Adrenal gland (tissue), 12 donors: Measurements from ENCODE around the gene HSBP1L1. TPM values are rescaled to one million over a fixed set of nuclear protein-coding genes. Genes with fewer than 3 reads are reported as not detected.

Source experiments
- DNase-seq, 7 donors: peaks; one replicate each; pipeline ENCODE4 v3.0.0-alpha.2; 2019 to 2020
- H3K27ac ChIP-seq, 5 donors: fragments of 200-600 bp; sonication (generic) in 4 of 5; 1 replicate in 3 of 5; 2 replicates in 2 of 5; pipeline versions ENCODE4 v1.5.1 to v1.8.0; 2016 to 2020; ENCODE audit warnings: mild to moderate bottlenecking in 1 of 5
- H3K27me3 ChIP-seq: fragments of 200-600 bp; 2 replicates; pipeline ENCODE4 v1.8.0; 2021
- H3K36me3 ChIP-seq, 2 donors: fragments of 200-600 bp; replicated peaks in 1 of 2; 1 replicate in 1 of 2; 2 replicates in 1 of 2; pipeline versions ENCODE4 v1.5.1 to v1.8.0; 2018 to 2022
- H3K4me1 ChIP-seq, 2 donors: fragments of 200-600 bp; replicated peaks in 1 of 2; 1 replicate in 1 of 2; 2 replicates in 1 of 2; pipeline versions ENCODE4 v1.5.1 to v1.8.0; 2018 to 2021
- H3K4me3 ChIP-seq, 4 donors: fragments of 200-600 bp; sonication (generic) in 3 of 4; one replicate each; pipeline ENCODE4 v1.5.1; 2016 to 2018
- H3K9me3 ChIP-seq, 3 donors: fragments of 200-600 bp; sonication (generic) in 1 of 3; replicated peaks in 1 of 3; 1 replicate in 2 of 3; 2 replicates in 1 of 3; pipeline versions ENCODE4 v1.5.1 to v1.8.0; 2016 to 2021
- POLR2A ChIP-seq, 2 donors: fragments of 450-650 bp; IDR thresholded peaks; one replicate each; pipeline ENCODE4 v1.6.1; 2017; ENCODE audit warnings: antibody characterized with exemption in 2 of 2, mild to moderate bottlenecking in 2 of 2, moderate library complexity in 1 of 2
- WGBS, 4 donors: extraction: QIAGEN DNeasy Blood & Tissue Kit in 2 of 4; methylation state at CpG; one replicate each; pipeline versions ENCODE4 v1.1.5 to v1.1.7; 2013 to 2017; 5-methylcytosine and 5-hydroxymethylcytosine counted together
- intact Hi-C, 2 donors: fragments of 100-400 bp; cut with DNase I; formaldehyde crosslinking; loops; one replicate each; pipeline versions ENCODE4 v1.14.1 to v1.15.0; 2022 to 2023
- polyA plus RNA-seq, 3 donors: library from polyadenylated mRNA; stranded (reverse); fragments of 200-250 nt in 2 of 3; fragments of 350-450 nt in 1 of 3; fragmentation: Illumina TruSeq in 1 of 3; extraction: RNeasy Lipid Tissue Mini Kit (QIAGEN cat#74804) in 1 of 3; gene quantifications; one replicate each; pipeline ENCODE4 v1.2.3, GENCODE V29; 2013 to 2014
- total RNA-seq, 9 donors: library from RNA; depleted of rRNA in 4 of 9; stranded (reverse); fragments of >200 nt in 4 of 9; fragments of 120-200 nt in 1 of 9; fragmentation: NEBNext Ultra II Directional in 1 of 9; extraction: Animal tissue kit (Norgen Biotek cat#: 25700) in 1 of 9; gene quantifications; one replicate each; pipeline versions ENCODE4 v1.1.0 to v1.2.4, GENCODE V29; 2013 to 2023
- TF ChIP-seq, protein P1 (sequence below), 6 experiments: fragments of 450-650 bp in 4 of 6; fragments of 200-600 bp in 2 of 6; sonication (generic) in 1 of 6; IDR thresholded peaks; 1 replicate in 5 of 6; 2 replicates in 1 of 6; pipeline versions ENCODE4 v1.5.1 to v1.8.0; 2016 to 2021; ENCODE audit warnings: antibody characterized with exemption in 6 of 6, mild to moderate bottlenecking in 2 of 6, moderate library complexity in 1 of 6
- donor health status: healthy with polysubstance abuse.
- donor health status: Bipolar disorder and iron deficiency.
- donor health status: DM: yes; HTN: yes; CAD: no.
- donor health status: DM: no; HTN: no; CAD: no.
- donor health status: DM: no; HTN: no; CAD: no.
- donor health status: DM: yes; HTN: yes; CAD: no.

Gene HSBP1L1
- total and polyA plus RNA-seq, 12 donors: 17.3 to 182 (median 36.0) TPM

DNA sequence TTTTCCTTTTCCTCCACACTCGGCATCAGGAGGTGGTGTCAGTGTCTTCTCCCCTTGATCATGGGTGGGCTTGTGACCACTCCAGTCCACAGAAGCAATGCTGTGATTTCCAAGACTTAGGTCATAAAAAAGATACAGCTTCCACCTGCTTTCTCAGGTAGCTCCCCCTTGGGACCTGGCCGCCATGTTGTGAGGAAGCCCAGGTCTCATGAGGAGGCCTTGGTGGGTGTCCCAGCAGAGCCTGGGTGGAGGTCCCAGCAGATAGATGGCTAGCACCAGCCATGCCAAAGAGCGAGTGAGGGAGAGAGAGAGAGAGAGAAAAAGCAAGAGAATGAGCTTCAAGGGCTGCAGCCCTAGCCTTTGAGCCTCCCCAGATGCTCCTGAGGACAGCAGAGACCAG is 28.9 kb upstream of the HSBP1L1 start:
- intact Hi-C loops: loop anchor here in 1 of 2 donors (10.0 kb wide), 1 partner anchor 61 kb away; no protein-coding TSS in a partner anchor
- TF ChIP-seq, protein P1, sequence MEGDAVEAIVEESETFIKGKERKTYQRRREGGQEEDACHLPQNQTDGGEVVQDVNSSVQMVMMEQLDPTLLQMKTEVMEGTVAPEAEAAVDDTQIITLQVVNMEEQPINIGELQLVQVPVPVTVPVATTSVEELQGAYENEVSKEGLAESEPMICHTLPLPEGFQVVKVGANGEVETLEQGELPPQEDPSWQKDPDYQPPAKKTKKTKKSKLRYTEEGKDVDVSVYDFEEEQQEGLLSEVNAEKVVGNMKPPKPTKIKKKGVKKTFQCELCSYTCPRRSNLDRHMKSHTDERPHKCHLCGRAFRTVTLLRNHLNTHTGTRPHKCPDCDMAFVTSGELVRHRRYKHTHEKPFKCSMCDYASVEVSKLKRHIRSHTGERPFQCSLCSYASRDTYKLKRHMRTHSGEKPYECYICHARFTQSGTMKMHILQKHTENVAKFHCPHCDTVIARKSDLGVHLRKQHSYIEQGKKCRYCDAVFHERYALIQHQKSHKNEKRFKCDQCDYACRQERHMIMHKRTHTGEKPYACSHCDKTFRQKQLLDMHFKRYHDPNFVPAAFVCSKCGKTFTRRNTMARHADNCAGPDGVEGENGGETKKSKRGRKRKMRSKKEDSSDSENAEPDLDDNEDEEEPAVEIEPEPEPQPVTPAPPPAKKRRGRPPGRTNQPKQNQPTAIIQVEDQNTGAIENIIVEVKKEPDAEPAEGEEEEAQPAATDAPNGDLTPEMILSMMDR (IDR thresholded peaks at IDR 0.05): no peak
- TF ChIP-seq POLR2A (IDR thresholded peaks at IDR 0.05): no peak

DNA sequence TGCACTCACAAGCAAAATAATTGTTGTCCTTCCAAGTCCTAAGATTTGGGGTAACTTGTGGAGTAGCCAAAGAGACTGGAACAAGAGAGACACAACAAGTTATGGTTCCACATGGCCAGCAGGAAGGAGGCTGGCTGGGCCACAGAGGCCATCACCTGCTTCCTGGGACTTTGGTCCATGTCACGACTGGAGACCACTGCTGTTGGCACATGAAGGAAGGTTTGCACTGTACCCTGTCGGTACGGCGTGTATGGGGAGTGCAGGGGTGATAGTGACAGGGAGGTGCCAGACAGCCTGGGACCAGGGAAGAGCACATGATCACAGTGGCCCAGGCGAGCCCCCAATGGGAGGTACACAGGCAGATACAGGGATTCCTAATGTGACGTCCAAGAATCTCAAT is 28.5 kb upstream of the HSBP1L1 start:
- peak in 1 of 7 donors; percentile 2 for DNase-seq
- no peaks in the 10 kb centered on the region for H3K27me3 ChIP-seq
- no peak overlapping the region for H3K4me3 ChIP-seq
- no peak overlapping the region for H3K27ac ChIP-seq
- WGBS, 4 donors: 93 to 97% (median 96%) methylated on average over 6 of the region's 6 CpGs
- H3K4me1 ChIP-seq: peaks cover 0 to 17% of the 10 kb centered on the region in 2 donors
- H3K36me3 ChIP-seq: no peaks in the 10 kb centered on the region
- TF ChIP-seq, protein P1 (IDR thresholded peaks at IDR 0.05): no peak
- no peak for TF ChIP-seq POLR2A (IDR thresholded peaks at IDR 0.05)
- H3K9me3 ChIP-seq: peaks cover 0 to 9% (median 0%) of the 10 kb centered on the region in 3 donors
- intact Hi-C loops: loop anchor here in 1 of 2 donors (10.0 kb wide), 1 partner anchor 61 kb away; no protein-coding TSS in a partner anchor

More for the DNA sequence above, 28.9 kb upstream of the HSBP1L1 start:
- peak overlapping the region in 2 of 5 donors; percentile 29 to 66 for H3K27ac ChIP-seq
- no peaks in the 10 kb centered on the region for H3K36me3 ChIP-seq
- WGBS, 4 donors: 96 to 98% (median 98%) methylated on average over 3 of the region's 3 CpGs
- H3K27me3 ChIP-seq: no peaks in the 10 kb centered on the region
- no peak overlapping the region for H3K4me3 ChIP-seq
- peaks cover 0 to 17% of the 10 kb centered on the region in 2 donors for H3K4me1 ChIP-seq
- peaks cover 0 to 13% (median 2%) of the 10 kb centered on the region in 3 donors for H3K9me3 ChIP-seq
- DNase-seq: peak in 1 of 7 donors; percentile 2

DNA sequence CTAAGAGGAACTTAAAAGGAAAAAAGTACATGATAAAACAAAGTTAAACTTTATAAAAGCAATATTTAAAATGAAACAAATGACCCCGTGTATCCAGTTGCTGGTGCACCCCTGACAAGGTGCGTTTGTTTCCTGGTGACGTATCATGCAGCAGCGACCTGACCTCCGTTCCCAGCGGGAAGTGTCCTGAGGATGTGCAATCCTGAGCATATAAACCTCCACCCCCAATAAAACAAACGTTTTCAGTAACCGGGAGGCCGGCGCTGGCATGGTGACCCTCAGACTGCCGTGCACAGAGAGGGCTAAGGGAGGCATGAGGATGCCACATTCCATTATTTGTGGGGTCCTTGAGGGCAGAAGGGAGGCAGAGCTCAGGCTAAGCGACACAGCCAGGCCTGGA is 27.8 kb upstream of the HSBP1L1 start:
- DNase-seq: peak in 1 of 7 donors; percentile 4
- no peak overlapping the region for H3K4me3 ChIP-seq
- TF ChIP-seq, protein P1 (IDR thresholded peaks at IDR 0.05): no peak
- no peak for TF ChIP-seq POLR2A (IDR thresholded peaks at IDR 0.05)
- intact Hi-C loops: loop anchor here in 1 of 2 donors (10.0 kb wide), 1 partner anchor 62 kb away; no protein-coding TSS in a partner anchor
- H3K27ac ChIP-seq: no peak overlapping the region
- H3K4me1 ChIP-seq: peaks cover 0 to 17% of the 10 kb centered on the region in 2 donors
- H3K27me3 ChIP-seq: no peaks in the 10 kb centered on the region
- 89 to 92% (median 91%) methylated on average over 8 to 12 of the region's 12 CpGs for WGBS, 4 donors
- H3K36me3 ChIP-seq: peaks cover 0 to 6% of the 10 kb centered on the region in 2 donors
- H3K9me3 ChIP-seq: peaks cover 0 to 9% (median 0%) of the 10 kb centered on the region in 3 donors

DNA sequence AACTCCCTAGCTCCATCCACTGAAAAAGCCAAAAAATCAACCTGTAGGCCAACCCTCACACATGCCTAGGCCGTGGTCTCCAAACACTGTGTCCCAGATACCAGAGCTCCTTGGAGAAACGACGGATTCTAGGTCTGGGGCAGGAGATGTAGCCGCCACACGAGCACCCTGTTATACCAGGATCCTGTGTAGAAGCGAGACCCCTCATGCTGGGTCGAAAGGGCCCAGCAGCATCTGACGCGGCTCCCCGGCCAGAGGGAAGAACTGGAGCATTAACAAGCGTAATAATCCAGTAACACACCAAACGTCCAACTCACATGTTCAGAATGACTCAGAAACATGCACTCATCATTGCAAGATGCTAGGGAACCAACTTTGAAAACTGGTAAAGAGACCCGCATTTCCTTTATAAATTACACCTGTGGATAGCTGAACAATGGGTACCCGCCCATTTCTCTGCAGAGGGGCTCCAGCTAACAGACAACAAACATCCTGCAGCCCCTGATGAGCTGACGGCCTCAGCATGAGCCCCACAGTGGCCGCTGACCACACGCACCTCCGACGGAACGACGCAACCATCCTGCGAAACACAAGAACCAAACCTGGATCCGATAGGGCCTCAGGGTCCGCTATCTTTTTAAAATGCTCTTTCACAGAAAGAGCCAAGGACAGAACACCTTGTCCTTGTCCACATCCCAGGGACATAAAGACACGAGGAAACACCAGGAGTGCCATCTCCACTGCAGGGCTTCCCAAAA is 27.2 kb upstream of the HSBP1L1 start:
- no peak overlapping the region for H3K27ac ChIP-seq
- intact Hi-C loops: loop anchor here in 1 of 2 donors (10.0 kb wide), 1 partner anchor 62 kb away; no protein-coding TSS in a partner anchor
- TF ChIP-seq, protein P1 (IDR thresholded peaks at IDR 0.05): no peak
- TF ChIP-seq POLR2A (IDR thresholded peaks at IDR 0.05): no peak
- H3K36me3 ChIP-seq: peaks cover 0 to 12% of the 10 kb centered on the region in 2 donors
- no peak overlapping the region for H3K4me3 ChIP-seq
- H3K27me3 ChIP-seq: no peaks in the 10 kb centered on the region
- peak in 1 of 7 donors; percentile 3 for DNase-seq
- peaks cover 0 to 5% (median 0%) of the 10 kb centered on the region in 3 donors for H3K9me3 ChIP-seq
- 94 to 97% (median 95%) methylated on average over 25 of the region's 25 CpGs for WGBS, 4 donors
- peaks cover 0 to 17% of the 10 kb centered on the region in 2 donors for H3K4me1 ChIP-seq
